Testis (tissue), 2 donors: ENCODE data around the gene C1D.

Source experiments
- POLR2A ChIP-seq: fragments of 450-650 bp; IDR thresholded peaks from one replicate; pipeline ENCODE4 v1.6.1; 2017; ENCODE audit warnings: antibody characterized with exemption, mild to moderate bottlenecking, moderate library complexity
- TF ChIP-seq, protein P1 (sequence below), 3 experiments: fragments of 450-650 bp in 2 of 3; fragments of 200-600 bp in 1 of 3; sonication (generic) in 1 of 3; IDR thresholded peaks; one replicate each; pipeline ENCODE4 v1.5.1; 2016 to 2019; ENCODE audit warnings: antibody characterized with exemption in 3 of 3, mild to moderate bottlenecking in 2 of 3, moderate library complexity in 1 of 3

DNA sequence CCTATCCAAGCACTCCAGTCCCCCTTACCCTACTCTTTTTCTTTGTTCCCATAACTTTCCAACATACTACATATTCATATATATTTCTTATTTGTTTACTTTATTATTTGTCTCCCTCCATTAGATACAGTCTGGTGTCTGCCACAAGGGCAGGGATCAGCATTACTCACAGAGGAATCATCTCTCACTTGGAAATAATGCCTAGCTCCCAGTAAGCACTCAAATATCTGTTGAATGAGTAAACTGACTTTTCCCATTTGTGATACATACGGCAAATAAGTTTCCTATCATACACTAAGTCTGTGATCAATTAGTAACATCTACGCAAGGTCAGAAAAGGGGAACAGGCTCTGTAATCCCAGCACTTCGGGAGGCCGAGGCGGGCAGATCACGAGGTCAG lies 18.7 kb downstream of the C1D start:
- TF ChIP-seq, protein P1, sequence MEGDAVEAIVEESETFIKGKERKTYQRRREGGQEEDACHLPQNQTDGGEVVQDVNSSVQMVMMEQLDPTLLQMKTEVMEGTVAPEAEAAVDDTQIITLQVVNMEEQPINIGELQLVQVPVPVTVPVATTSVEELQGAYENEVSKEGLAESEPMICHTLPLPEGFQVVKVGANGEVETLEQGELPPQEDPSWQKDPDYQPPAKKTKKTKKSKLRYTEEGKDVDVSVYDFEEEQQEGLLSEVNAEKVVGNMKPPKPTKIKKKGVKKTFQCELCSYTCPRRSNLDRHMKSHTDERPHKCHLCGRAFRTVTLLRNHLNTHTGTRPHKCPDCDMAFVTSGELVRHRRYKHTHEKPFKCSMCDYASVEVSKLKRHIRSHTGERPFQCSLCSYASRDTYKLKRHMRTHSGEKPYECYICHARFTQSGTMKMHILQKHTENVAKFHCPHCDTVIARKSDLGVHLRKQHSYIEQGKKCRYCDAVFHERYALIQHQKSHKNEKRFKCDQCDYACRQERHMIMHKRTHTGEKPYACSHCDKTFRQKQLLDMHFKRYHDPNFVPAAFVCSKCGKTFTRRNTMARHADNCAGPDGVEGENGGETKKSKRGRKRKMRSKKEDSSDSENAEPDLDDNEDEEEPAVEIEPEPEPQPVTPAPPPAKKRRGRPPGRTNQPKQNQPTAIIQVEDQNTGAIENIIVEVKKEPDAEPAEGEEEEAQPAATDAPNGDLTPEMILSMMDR (IDR thresholded peaks at IDR 0.05), result no peak
- no peak for TF ChIP-seq POLR2A
